PC-3 (cell line): Measurements from ENCODE around the gene SVIL.
"Not testable (repeated sequence)": the region's sequence is repeated elsewhere in the genome, so short reads cannot be mapped to it uniquely, and the experiment has no call there.

ENCODE experiments used
- CTCF ChIP-seq: fragments of 300-600 bp; sonication (generic); conservative IDR thresholded peaks from 2 replicates; pipeline ENCODE4 v1.5.1; 2017; ENCODE audit warnings: antibody characterized with exemption, low read depth, mild to moderate bottlenecking, low read length
- EZH2 ChIP-seq: fragments of 300-600 bp; sonication (generic); IDR thresholded peaks from one replicate; pipeline ENCODE4 v1.6.1; 2017; ENCODE audit warnings: antibody characterized with exemption, mild to moderate bottlenecking, low read length; ENCODE audit not compliant: unreplicated experiment
- EZH2phosphoT487 ChIP-seq: fragments of 300-600 bp; sonication (generic); IDR thresholded peaks from 2 replicates; pipeline ENCODE4 v1.6.1; 2018; ENCODE audit warnings: mild to moderate bottlenecking, antibody characterized with exemption, low read length, borderline replicate concordance

GRCh38 chr10:29464671-29465171 lies 170.1 kb downstream of the SVIL start:
- not testable (repeated sequence) for TF ChIP-seq EZH2, CTCF, EZH2phosphoT487
